SHP77 (cell line): ENCODE measurements around the gene IRAK2.

Source experiments
- DNase-seq, 2 experiments: peaks; one replicate each; lab custom pipeline; 2025; lab: John Stamatoyannopoulos, UW

The IRAK2 gene

DNA sequence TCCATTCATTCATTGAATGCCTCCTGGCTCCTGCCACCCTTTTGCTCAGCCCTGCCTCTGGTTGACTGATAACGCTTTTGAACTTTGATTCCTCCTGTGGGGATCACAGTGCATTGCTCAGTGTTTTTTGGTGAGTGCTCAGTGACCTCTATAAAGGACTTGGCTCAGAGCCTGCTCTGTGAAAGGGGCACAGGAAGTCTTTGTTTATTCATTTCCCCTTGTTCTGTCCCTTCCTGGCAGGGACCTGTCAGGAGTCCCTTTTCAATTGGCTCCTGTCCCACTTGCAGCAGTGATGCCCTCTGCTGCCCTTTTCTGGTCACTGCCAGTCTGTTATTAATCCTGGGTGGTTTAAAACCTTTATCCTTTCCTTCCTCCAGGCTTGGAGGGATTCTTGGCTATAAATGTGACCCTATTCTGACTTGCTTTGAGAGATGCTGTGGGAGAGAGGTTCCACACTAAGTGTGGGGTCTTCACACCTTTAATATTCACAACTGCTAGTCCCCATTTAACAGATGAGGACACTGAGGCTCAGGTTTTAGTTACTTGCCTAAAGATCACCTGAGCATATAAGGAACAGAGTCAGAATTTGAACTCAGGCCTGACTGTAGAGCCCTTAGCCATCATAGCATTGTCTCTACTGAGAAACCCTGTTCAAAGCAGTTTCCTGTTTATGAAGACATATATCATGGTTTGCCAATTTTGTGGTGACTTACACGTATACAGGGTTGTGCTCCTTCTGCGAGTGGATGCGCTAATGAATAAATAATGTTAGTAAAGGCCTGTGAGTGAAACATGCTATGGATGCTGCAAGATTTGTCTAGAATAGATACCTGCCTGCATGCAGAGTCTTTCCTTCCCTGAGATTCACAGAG lies 60.3 kb downstream of the IRAK2 start:
- DNase-seq, result peak; percentile 82 to 86

DNA sequence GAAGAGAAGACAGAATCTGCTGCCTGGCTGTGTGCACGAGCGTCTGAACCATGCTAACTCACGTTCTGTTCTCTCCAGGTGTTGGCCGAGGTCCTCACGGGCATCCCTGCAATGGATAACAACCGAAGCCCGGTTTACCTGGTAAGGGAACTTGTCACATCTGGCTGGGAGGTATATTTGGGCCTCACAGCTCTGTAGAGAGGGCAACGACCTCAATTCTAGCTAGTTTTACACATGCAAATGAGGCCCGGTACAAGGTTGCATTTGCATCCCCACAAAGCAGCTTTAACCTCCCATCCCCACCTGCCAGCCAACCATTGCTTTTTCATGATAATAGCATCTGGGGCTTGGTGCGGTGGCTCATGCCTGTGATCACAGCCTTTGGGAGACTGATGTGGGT lies 61.6 kb downstream of the IRAK2 start:
- DNase-seq, result no peak

- DNase-seq, result no peak
These were observed 63.7 kb downstream of the IRAK2 start for GRCh38 chr3:10228248-10228950.

GRCh38 chr3:10229576-10229975 lies 64.9 kb downstream of the IRAK2 start:
- DNase-seq, result no peak

DNA sequence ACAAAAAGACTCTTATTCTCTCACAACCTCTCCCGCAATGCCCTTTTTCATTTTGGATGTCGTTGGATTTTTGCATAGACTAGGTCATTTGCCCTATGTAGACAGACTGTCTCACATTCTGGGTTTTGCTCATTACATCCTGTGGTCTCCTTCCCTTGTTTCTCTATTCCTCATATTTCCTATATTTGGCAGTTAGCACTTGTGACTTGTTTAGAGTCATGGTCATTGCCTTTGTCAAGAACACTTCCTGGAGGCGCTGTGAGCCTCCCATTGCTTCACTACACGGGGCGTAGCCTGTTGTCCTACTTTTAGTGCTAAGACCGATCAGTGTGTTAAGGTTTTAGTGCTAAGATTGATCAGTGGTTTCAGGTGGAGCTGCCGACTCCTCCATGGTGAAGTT lies 67.4 kb downstream of the IRAK2 start:
- DNase-seq, result no peak

DNA sequence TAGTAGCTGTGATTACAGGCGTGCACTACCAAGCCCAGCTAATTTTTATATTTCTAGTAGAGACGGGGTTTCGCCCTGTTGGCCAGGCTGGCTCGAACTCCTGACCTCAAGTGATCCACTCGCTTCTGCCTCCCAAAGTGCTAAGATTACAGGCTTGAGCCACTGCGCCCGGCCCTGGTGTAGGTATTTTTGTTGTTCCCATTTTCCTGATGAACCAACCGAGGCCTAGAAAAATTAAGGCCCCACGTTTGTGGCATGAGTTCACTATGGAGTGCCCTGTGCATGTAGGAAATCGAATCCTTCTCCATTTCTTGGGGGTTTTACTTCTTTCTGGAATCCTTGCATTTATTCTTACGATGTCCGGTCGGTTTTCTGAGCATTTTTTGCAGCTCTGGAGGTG lies 69.3 kb downstream of the IRAK2 start:
- no peak for DNase-seq

- DNase-seq, result no peak
These were observed 70.0 kb downstream of the IRAK2 start for GRCh38 chr3:10234526-10235230.

GRCh38 chr3:10235551-10235950 lies 70.8 kb downstream of the IRAK2 start:
- DNase-seq, result no peak

- no peak for DNase-seq
These were observed 73.8 kb downstream of the IRAK2 start for GRCh38 chr3:10238345-10239183.

GRCh38 chr3:10240799-10241198 lies 76.1 kb downstream of the IRAK2 start:
- no peak for DNase-seq

DNA sequence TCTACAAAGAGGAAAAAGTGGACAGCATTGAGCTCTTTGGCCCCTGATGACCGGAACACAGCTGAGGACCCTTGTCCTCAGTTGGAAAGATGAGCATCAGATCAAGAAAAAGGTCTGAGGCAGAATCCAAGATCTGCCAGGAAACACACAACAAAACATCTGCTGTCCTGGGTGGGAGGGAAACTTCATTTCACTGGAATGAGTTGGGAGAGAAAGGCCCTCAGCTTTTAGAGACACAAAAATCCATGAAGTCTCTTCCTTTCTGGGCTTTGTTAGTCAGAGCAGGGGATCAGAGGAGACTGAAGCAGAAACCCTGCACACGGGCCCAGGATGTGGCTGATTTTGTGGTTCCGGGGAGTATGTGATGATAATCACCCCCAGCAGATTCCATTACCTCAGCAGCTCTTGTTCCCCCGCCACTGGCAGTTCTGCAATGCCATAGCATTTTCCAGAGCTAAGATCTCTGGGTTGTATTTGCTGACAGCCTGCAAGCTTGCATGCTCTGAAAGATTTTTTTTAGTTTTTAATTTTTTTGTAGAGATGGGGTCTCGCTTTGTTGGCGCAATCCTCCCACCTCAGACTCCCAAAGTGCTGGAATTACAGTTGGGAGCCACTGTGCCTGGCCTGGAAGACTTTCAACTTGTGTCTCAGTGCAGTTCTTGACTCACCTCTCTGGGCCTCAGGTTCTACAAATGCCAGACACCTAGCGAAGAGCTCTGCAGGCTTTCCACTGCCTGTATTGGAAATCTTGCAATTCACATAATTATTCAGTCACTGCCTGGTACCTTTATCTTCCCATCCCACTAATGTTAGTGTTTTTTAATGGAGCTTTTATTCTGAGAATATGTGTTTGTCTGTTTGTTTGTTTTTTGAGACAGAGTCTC lies 77.7 kb downstream of the IRAK2 start:
- DNase-seq, result no peak

DNA sequence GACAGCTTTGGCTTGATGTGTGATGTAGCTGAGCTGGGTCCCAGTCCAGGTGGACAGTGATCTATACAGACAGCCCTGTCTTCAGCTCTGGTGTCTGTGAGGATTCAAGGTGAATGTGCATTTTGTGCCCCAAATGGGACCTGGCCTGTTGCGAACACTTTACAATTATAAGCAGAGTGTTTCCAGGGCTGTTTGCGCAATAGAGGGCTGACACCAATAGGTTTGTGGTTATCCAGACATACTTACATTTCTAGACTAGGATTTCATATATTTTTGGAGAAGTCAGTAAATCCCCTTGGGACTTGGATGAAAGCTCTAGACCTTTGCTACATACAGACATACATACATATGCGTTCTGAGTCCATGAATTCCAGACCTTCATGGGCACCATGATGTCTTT lies 79.3 kb downstream of the IRAK2 start:
- no peak for DNase-seq

DNA sequence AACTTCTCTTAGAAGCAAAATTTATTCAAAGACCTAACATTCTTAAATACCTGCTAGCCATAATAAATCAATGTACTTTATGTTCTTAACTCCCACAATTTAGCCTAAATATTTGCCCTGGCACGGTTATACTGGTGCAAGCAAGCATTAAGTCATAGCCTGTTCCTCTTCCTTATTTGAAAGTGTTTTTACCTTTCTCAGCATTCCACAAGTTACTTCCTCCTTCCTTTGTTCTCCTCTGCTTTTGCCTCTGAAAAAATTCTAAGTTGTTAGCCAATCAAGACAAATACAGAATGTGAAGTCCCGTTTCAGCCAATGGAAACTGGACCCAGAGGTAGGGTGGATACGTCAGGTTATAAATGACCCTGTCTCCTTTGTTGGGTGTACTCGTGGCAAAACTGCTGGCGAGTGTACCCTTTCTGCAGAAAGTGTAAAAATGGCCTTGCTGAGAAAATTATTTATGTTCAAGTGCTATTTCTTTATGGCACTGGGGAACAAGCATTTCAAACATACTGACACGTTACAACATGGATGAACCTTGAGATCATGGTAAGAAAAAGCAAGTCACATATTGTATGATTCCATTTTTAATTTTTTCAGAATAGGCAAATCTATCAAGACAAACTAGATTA lies 80.5 kb downstream of the IRAK2 start:
- no peak for DNase-seq

DNA sequence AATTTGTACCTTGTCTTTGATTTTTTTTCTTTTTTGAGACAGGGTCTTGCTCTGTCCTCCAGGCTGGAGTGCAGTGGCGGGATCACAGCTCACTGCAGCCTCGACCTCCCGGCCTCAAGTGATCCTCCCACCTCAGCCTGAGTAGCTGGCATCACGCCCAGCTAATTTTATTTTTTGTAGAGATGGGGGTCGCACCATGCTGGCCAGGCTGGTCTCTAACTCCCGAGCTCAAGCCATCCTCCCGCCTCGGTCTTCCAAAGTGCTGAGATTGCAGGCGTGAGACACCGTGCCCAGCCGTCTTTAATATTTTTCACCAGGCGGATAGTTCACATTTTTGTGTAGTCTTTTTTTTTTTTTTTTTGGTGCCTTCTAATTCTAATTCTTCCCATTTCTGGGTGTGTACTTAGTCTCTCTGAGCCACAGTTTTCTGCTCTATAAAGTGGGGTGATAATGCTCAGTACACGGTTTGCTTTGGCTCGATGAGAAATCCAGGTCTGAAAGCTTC lies 83.0 kb downstream of the IRAK2 start:
- no peak for DNase-seq

DNA sequence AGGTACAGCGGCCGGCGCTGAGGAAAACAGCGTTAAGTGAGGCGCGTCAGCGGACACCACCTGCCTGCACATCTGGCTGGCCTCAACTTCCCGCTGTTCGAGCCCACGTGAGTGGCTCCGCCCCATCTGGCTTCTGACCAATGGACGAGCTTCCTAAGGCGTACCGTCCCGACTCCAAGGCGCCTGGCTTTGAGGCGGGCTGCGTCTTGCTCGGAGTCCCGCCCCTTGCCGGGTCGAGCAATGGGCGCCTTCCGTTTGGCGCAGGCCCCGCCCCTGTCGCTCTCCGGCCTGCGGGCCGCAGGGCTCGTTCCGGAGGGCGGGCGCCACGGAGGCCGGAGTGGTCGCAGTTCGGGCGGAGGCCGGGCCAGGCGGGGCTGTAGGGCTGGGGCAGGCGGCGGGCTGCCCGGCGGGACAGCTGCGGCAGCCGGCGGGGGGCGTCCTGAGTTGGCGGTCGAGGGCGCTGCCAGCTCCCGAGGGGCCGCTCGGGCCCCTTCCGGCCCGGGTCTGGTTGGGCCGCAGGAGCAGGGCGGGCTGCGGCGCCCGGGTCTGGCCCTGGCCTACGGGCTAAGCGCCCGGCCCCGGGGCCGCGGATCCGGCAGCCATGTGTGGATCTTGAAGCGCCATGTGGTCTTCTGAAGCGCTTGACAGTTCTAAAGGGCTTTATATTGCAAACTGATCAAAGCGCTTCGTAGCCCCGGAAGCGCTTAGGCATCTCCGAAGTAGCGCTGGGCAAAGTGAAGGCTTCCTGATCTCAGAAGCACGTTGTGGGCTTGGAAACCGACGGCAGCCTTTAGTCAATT lies 83.7 kb downstream of the IRAK2 start, which contains the start of gene TATDN2:
Gene TATDN2, plus strand, starts transcription at position 276 of the 800 bp plus-strand sequence. CDS start 742 bp downstream, outside the sequence.
- peak; percentile 98 to 99 for DNase-seq

DNA sequence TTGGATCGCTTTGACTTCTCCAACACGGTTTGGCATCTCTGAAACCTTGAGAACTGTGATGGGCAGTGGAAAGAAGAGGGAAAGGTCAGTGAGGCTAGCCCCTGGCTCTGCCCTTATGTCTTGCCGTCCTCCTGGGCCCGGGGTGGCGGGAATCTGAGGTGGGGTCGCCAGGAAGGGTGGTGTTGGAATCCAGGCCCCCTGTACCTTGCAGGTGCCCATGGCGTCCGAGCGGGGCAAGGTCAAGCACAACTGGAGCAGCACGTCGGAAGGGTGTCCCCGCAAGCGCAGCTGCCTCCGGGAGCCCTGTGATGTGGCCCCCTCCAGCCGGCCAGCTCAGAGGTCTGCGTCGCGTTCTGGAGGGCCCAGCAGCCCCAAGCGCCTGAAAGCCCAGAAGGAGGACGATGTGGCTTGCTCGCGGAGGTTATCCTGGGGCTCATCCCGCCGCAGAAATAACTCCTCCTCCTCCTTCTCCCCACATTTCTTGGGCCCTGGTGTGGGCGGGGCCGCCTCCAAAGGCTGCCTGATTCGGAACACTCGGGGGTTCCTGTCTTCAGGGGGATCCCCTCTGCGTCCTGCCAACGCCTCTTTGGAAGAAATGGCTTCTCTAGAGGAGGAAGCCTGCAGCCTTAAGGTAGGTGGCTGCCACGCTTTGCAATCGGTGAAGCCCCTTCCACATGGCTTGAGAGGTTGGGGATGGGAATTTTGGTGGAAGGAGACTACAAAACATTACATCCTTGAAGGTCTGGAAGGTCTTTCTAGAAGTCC lies 84.4 kb downstream of the IRAK2 start:
- peak in 1 of 2 experiments; percentile 17 for DNase-seq

- DNase-seq, result no peak
These were observed 85.1 kb downstream of the IRAK2 start for GRCh38 chr3:10249833-10250232.

- no peak for DNase-seq
These were observed 86.3 kb downstream of the IRAK2 start for GRCh38 chr3:10251006-10251405.
